Keratinocyte (primary cell): ENCODE results near the gene TICRR. TPM values are rescaled to one million over a fixed set of nuclear protein-coding genes. Genes with fewer than 3 reads are reported as not detected.

Experiments used
- DNase-seq: peaks from one replicate; pipeline ENCODE4 v3.0.0-alpha.2; 2011; ENCODE audit warnings: low read depth, missing footprints, low spot score
- FAIRE-seq: peaks from 2 replicates; lab custom pipeline; 2011; peaks lifted over from hg19 to GRCh38; lab: Jason Lieb, UNC
- H2AFZ ChIP-seq: 2 replicates; pipeline ENCODE4 v1.6.0; 2012; ENCODE audit warnings: low read length, control low read depth, inconsistent platforms; ENCODE audit not compliant: control insufficient read depth
- H3K27ac ChIP-seq: 2 replicates; pipeline ENCODE4 v1.5.1; 2011; ENCODE audit warnings: low read length; ENCODE audit not compliant: control insufficient read depth, insufficient read depth
- H3K27me3 ChIP-seq: 3 replicates; pipeline ENCODE4 v1.6.0; 2011; ENCODE audit warnings: low read length; ENCODE audit not compliant: control insufficient read depth, insufficient read depth; ENCODE audit errors: extremely low read depth
- H3K36me3 ChIP-seq, 2 experiments: 2 replicates in 1 of 2; 3 replicates in 1 of 2; pipeline ENCODE4 v1.5.1; 2011; ENCODE audit warnings: low read length in 2 of 2, mild to moderate bottlenecking in 1 of 2; ENCODE audit not compliant: control insufficient read depth in 2 of 2, insufficient read depth in 2 of 2; ENCODE audit errors: extremely low read depth in 1 of 2
- H3K4me1 ChIP-seq: 3 replicates; pipeline ENCODE4 v1.5.1; 2011; ENCODE audit warnings: low read length; ENCODE audit not compliant: control insufficient read depth, insufficient read depth; ENCODE audit errors: extremely low read depth
- H3K4me2 ChIP-seq: 3 replicates; pipeline ENCODE4 v1.6.0; 2011; ENCODE audit warnings: low read depth, low read length; ENCODE audit not compliant: control insufficient read depth, insufficient read depth; ENCODE audit errors: extremely low read depth
- H3K4me3 ChIP-seq, 3 experiments: fragments of 200-600 bp in 1 of 3; sonication (generic) in 1 of 3; 2 replicates in 2 of 3; 3 replicates in 1 of 3; pipeline ENCODE4 v1.5.1; 2011 to 2016; ENCODE audit warnings: low read length in 3 of 3, mild to moderate bottlenecking in 3 of 3, control low read depth in 2 of 3, inconsistent platforms in 1 of 3, low read depth in 1 of 3, mixed read lengths in 1 of 3, mixed run types in 1 of 3, moderate library complexity in 1 of 3; ENCODE audit not compliant: control insufficient read depth in 2 of 3, insufficient read depth in 2 of 3; ENCODE audit errors: extremely low read depth in 1 of 3
- H3K79me2 ChIP-seq: 2 replicates; pipeline ENCODE4 v1.6.0; 2012; ENCODE audit warnings: low read length; ENCODE audit not compliant: control insufficient read depth, insufficient read depth
- H3K9ac ChIP-seq: 3 replicates; pipeline ENCODE4 v1.6.0; 2011; ENCODE audit warnings: low read length; ENCODE audit not compliant: control insufficient read depth, insufficient read depth; ENCODE audit errors: extremely low read depth
- H3K9me1 ChIP-seq: 3 replicates; pipeline ENCODE4 v1.6.0; 2011; ENCODE audit warnings: low read length; ENCODE audit not compliant: control insufficient read depth, insufficient read depth; ENCODE audit errors: extremely low read depth
- H3K9me3 ChIP-seq: 2 replicates; pipeline ENCODE4 v1.5.1; 2012; ENCODE audit warnings: low read depth, low read length; ENCODE audit not compliant: control insufficient read depth
- H4K20me1 ChIP-seq: 3 replicates; pipeline ENCODE4 v1.6.0; 2011; ENCODE audit warnings: low read length; ENCODE audit not compliant: control insufficient read depth, insufficient read depth; ENCODE audit errors: extremely low read depth
- EZH2 ChIP-seq: IDR thresholded peaks from one replicate; pipeline ENCODE4 v1.6.1; 2012; ENCODE audit warnings: inconsistent platforms, mild to moderate bottlenecking, low read length, moderate library complexity
- dilution Hi-C: fragments of 300-500 bp; cut with MboI; formaldehyde crosslinking; loops from one replicate; pipeline ENCODE4 v1.7.0; 2020; ENCODE audit warnings: low sequenced_read_pairs; ENCODE audit not compliant: extremely low pct_ligation_motif_present
- polyA plus RNA-seq, 5 experiments: library from polyadenylated mRNA; depleted of rRNA in 3 of 5; stranded (reverse) in 3 of 5; stranded (forward) in 1 of 5; unstranded in 1 of 5; fragments of >200 nt; gene quantifications; 1 replicate in 1 of 5; 2 replicates in 3 of 5; 3 replicates in 1 of 5; pipeline versions ENCODE4 v1.2.1 to v1.2.3, GENCODE V29; 2011 to 2012; ENCODE audit warnings: missing spikeins in 2 of 5, low read depth in 1 of 5, low replicate concordance in 1 of 5
- TF ChIP-seq, protein P1 (sequence below), 3 experiments: IDR thresholded peaks in 1 of 3; conservative IDR thresholded peaks in 1 of 3; optimal IDR thresholded peaks in 1 of 3; 2 replicates in 2 of 3; 3 replicates in 1 of 3; pipeline versions ENCODE3 to v1.5.1; 2011; ENCODE audit warnings: low read length in 3 of 3, mild to moderate bottlenecking in 3 of 3, moderate library complexity in 2 of 3, control low read depth in 1 of 3, inconsistent platforms in 1 of 3; ENCODE audit not compliant: insufficient read depth in 2 of 3; ENCODE audit errors: extremely low read depth in 1 of 3

Gene TICRR
- polyA plus RNA-seq, 1 donor (not counting 4 experiments of a cell fraction or from before 2014, with no cell fraction given) = 2.9 TPM

- dilution Hi-C loops = no loop called here
- no peaks in the 10 kb centered on the region for H3K79me2 ChIP-seq
- no peak overlapping the region for H3K4me2 ChIP-seq
- peaks cover 7% of the 10 kb centered on the region for H3K4me1 ChIP-seq
- FAIRE-seq (no peak), DNase-seq (no peak)
- no peak overlapping the region for H3K27ac ChIP-seq
- no peak for TF ChIP-seq EZH2
- TF ChIP-seq, protein P1, sequence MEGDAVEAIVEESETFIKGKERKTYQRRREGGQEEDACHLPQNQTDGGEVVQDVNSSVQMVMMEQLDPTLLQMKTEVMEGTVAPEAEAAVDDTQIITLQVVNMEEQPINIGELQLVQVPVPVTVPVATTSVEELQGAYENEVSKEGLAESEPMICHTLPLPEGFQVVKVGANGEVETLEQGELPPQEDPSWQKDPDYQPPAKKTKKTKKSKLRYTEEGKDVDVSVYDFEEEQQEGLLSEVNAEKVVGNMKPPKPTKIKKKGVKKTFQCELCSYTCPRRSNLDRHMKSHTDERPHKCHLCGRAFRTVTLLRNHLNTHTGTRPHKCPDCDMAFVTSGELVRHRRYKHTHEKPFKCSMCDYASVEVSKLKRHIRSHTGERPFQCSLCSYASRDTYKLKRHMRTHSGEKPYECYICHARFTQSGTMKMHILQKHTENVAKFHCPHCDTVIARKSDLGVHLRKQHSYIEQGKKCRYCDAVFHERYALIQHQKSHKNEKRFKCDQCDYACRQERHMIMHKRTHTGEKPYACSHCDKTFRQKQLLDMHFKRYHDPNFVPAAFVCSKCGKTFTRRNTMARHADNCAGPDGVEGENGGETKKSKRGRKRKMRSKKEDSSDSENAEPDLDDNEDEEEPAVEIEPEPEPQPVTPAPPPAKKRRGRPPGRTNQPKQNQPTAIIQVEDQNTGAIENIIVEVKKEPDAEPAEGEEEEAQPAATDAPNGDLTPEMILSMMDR (optimal IDR thresholded peaks at IDR 0.05 in 1 of 3, IDR thresholded peaks at IDR 0.05 in 1 of 3, conservative IDR thresholded peaks at IDR 0.05 in 1 of 3; ENCODE audit: extremely low read depth in 1 of 3, insufficient read depth in 2 of 3, low read length in 3 of 3) = no peak
- H4K20me1 ChIP-seq = no peaks in the 10 kb centered on the region
- H3K4me3 ChIP-seq = no peak overlapping the region
- peak overlapping the region; percentile 88 for H2AFZ ChIP-seq
- H3K9me3 ChIP-seq = no peaks in the 10 kb centered on the region
- no peaks in the 10 kb centered on the region for H3K36me3 ChIP-seq
- H3K27me3 ChIP-seq = no peaks in the 10 kb centered on the region
- H3K9ac ChIP-seq = no peak overlapping the region
- no peaks in the 10 kb centered on the region for H3K9me1 ChIP-seq
Observed at GRCh38 chr15:89566621-89567294, 8.5 kb upstream of the TICRR start.

DNA sequence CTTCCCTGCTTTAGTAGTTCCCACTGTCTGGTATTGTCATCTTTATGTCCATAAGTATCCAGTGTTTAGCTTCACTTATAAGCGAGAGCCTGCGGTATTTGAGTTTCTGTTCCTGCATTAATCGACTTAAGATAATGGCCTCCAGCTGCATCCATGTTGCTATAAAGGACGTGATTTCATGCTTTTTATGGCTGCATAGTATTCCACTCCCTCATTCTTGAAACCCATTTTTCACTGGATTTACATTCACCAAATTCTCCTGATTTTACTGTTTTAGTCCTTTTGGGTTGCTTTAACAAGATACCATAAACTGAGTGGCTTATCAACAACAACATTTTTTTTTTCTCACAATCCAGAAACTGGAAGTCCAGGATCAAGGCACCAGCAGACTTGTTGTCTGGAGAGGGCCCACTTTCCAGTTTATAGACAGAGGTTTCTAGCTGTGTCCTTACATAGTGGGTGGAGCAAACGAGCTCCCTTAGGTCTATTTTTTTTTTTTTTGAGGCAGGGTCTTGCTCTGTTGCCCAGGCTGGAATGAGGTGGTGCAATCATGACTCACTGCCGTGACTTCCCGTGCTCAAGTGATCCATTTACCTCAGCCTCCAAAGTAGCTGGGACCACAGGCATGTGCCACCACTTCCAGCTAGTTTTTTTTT is 6.1 kb upstream of the TICRR start:
- H3K27ac ChIP-seq = no peak overlapping the region
- no peak overlapping the region for H3K4me2 ChIP-seq
- H4K20me1 ChIP-seq = no peaks in the 10 kb centered on the region
- no peaks in the 10 kb centered on the region for H3K36me3 ChIP-seq
- H3K27me3 ChIP-seq = no peaks in the 10 kb centered on the region
- FAIRE-seq = no peak
- TF ChIP-seq, protein P1 (optimal IDR thresholded peaks at IDR 0.05 in 1 of 3, IDR thresholded peaks at IDR 0.05 in 1 of 3, conservative IDR thresholded peaks at IDR 0.05 in 1 of 3; ENCODE audit: extremely low read depth in 1 of 3, insufficient read depth in 2 of 3, low read length in 3 of 3) = no peak
- TF ChIP-seq EZH2 = no peak
- no peak overlapping the region for H3K4me3 ChIP-seq
- peaks cover 8% of the 10 kb centered on the region for H3K4me1 ChIP-seq
- no peaks in the 10 kb centered on the region for H3K9me1 ChIP-seq
- no peaks in the 10 kb centered on the region for H3K79me2 ChIP-seq
- no peaks in the 10 kb centered on the region for H3K9me3 ChIP-seq
- no peak overlapping the region for H3K9ac ChIP-seq
- no peak for DNase-seq
- dilution Hi-C loops = no loop called here
- no peak overlapping the region for H2AFZ ChIP-seq
